ENCODE data around the gene LGALS3BP. TPM values are rescaled to one million over a fixed set of nuclear protein-coding genes. Genes with fewer than 3 reads are reported as not detected.

The LGALS3BP gene
- total and polyA plus RNA-seq, 2 of the 8 experiments (the other 6 are each of a cell fraction or from before 2014, with no cell fraction given): 56.1 to 61.6 TPM

- TF ChIP-seq BCL11A (IDR thresholded peaks at IDR 0.05; ENCODE audit: low read depth in 2 of 2, low read length in 2 of 2) (no peak), JUND (IDR thresholded peaks at IDR 0.05; ENCODE audit: low read length) (no peak), CTBP2 (IDR thresholded peaks at IDR 0.05; ENCODE audit: borderline replicate concordance, insufficient read depth, insufficient read length, low read length) (no peak), POU5F1 (IDR thresholded peaks at IDR 0.05; ENCODE audit: low read depth, low read length) (no peak)
Measured at GRCh38 chr17:79011451-79012147, 31.9 kb upstream of the LGALS3BP start (continued).

Data from H1 (cell line).